ENCODE results near the gene CA12. TPM values are rescaled to one million over a fixed set of nuclear protein-coding genes. Genes with fewer than 3 reads are reported as not detected.

CA12 gene
- total RNA-seq, 2 donors from 2014 or later, result 1.2 to 2.1 TPM

GRCh38 chr15:63329567-63330350 lies 51.9 kb downstream of the CA12 start:
- Histone ChIP-seq H3K4me1 (ENCODE audit: control insufficient read depth, insufficient read depth, low read length) (no peaks in the 10 kb centered on the region), H3K27ac (ENCODE audit: low read depth, low read length) (no peak overlapping the region), H3K9ac (ENCODE audit: extremely low read depth, low read length, poor library complexity, severe bottlenecking) (no peak overlapping the region), H3K27me3 (ENCODE audit: control insufficient read depth, insufficient read depth, low read length, poor library complexity, severe bottlenecking) (no peaks in the 10 kb centered on the region), H3K4me3 (ENCODE audit: low read length) (no peak overlapping the region), H3K36me3 (ENCODE audit: control insufficient read depth, insufficient read depth, low read length) (no peaks in the 10 kb centered on the region), H3K9me3 (ENCODE audit: control insufficient read depth, low read length) (no peaks in the 10 kb centered on the region)
- Mint-ChIP-seq H3K4me1 (peaks cover 13% of the 10 kb centered on the region), H3K27me3 (ENCODE audit: insufficient read depth) (peaks cover 8% of the 10 kb centered on the region), H3K36me3 (ENCODE audit: low read depth) (no peaks in the 10 kb centered on the region), H3K27ac (no peak overlapping the region), H3K9me3 (no peaks in the 10 kb centered on the region), H3K4me3 (no peak overlapping the region)
- DNase-seq, result no peak
- no peak for TF ChIP-seq CTCF (conservative IDR thresholded peaks at IDR 0.05)
- WGBS, 2 experiments (ENCODE audit: insufficient coverage in 1 of 2, insufficient read length in 1 of 2), result 92% methylated on average over 5 of the region's 5 CpGs; no CpG with 5 or more reads in 1 of the 2 experiments

GRCh38 chr15:63327648-63328421 lies 53.8 kb downstream of the CA12 start:
- H3K4me3 Mint-ChIP-seq, result no peak overlapping the region
- H3K27ac ChIP-seq (ENCODE audit: low read depth, low read length), result no peak overlapping the region
- TF ChIP-seq CTCF (conservative IDR thresholded peaks at IDR 0.05), result no peak
- peak; percentile 28 for DNase-seq
- H3K36me3 ChIP-seq (ENCODE audit: control insufficient read depth, insufficient read depth, low read length), result no peaks in the 10 kb centered on the region
- no peak overlapping the region for H3K9ac ChIP-seq (ENCODE audit: extremely low read depth, low read length, poor library complexity, severe bottlenecking)
- H3K9me3 ChIP-seq (ENCODE audit: control insufficient read depth, low read length), result no peaks in the 10 kb centered on the region
- no peak overlapping the region for H3K4me3 ChIP-seq (ENCODE audit: low read length)
- no peaks in the 10 kb centered on the region for H3K27me3 ChIP-seq (ENCODE audit: control insufficient read depth, insufficient read depth, low read length, poor library complexity, severe bottlenecking)
- peaks cover 8% of the 10 kb centered on the region for H3K27me3 Mint-ChIP-seq (ENCODE audit: insufficient read depth)
- H3K36me3 Mint-ChIP-seq (ENCODE audit: low read depth), result no peaks in the 10 kb centered on the region
- no peaks in the 10 kb centered on the region for H3K9me3 Mint-ChIP-seq
- whole genome bisulfite sequencing, 2 experiments (ENCODE audit: insufficient coverage in 1 of 2, insufficient read length in 1 of 2), result 94 to 96% methylated on average over 7 to 12 of the region's 12 CpGs
- H3K4me1 ChIP-seq (ENCODE audit: control insufficient read depth, insufficient read depth, low read length), result no peaks in the 10 kb centered on the region
- peaks cover 19% of the 10 kb centered on the region for H3K4me1 Mint-ChIP-seq
- no peak overlapping the region for H3K27ac Mint-ChIP-seq

- Mint-ChIP-seq H3K36me3 (ENCODE audit: low read depth) (no peaks in the 10 kb centered on the region), H3K4me1 (peaks cover 13% of the 10 kb centered on the region), H3K27ac (no peak overlapping the region), H3K27me3 (ENCODE audit: insufficient read depth) (peaks cover 9% of the 10 kb centered on the region), H3K9me3 (no peaks in the 10 kb centered on the region), H3K4me3 (no peak overlapping the region)
- peak; percentile 30 for DNase-seq
- no peaks in the 10 kb centered on the region for H3K9me3 ChIP-seq (ENCODE audit: control insufficient read depth, low read length)
- no peak for TF ChIP-seq CTCF (conservative IDR thresholded peaks at IDR 0.05)
- H3K9ac ChIP-seq (ENCODE audit: extremely low read depth, low read length, poor library complexity, severe bottlenecking), result no peak overlapping the region
- no peak overlapping the region for H3K27ac ChIP-seq (ENCODE audit: low read depth, low read length)
- H3K27me3 ChIP-seq (ENCODE audit: control insufficient read depth, insufficient read depth, low read length, poor library complexity, severe bottlenecking), result no peaks in the 10 kb centered on the region
- H3K4me1 ChIP-seq (ENCODE audit: control insufficient read depth, insufficient read depth, low read length), result no peaks in the 10 kb centered on the region
- H3K36me3 ChIP-seq (ENCODE audit: control insufficient read depth, insufficient read depth, low read length), result no peaks in the 10 kb centered on the region
- 92 to 95% methylated on average over 4 to 7 of the region's 7 CpGs for WGBS, 2 experiments (ENCODE audit: insufficient coverage in 1 of 2, insufficient read length in 1 of 2)
- no peak overlapping the region for H3K4me3 ChIP-seq (ENCODE audit: low read length)
These were observed 56.9 kb downstream of the CA12 start for GRCh38 chr15:63324770-63325169.

Data from endodermal cell (in vitro differentiated cells).